ENCODE results near the gene ARHGEF26.

ARHGEF26 gene

DNA sequence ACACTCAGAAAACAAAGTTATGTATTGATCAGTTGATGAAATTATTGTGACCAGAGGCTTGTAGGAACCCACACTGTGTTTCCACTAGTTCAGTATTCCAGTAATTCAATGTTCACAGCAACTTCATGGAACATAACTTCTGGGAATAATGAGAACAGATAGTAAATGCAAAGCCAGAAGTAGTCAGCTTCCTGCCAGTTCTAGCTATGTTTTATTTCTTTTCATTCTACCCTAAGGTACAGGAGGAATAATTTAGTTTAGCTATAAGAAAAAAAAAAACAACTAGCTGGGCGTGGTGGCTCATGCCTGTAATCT is 48.6 kb downstream of the ARHGEF26 start:
- no peak for DNase-seq
- in situ Hi-C loops (cut with HindIII; ENCODE audit: low pct_ligation_motif_present, low sequenced_read_pairs): no loop called here
- TF ChIP-seq, protein P1, sequence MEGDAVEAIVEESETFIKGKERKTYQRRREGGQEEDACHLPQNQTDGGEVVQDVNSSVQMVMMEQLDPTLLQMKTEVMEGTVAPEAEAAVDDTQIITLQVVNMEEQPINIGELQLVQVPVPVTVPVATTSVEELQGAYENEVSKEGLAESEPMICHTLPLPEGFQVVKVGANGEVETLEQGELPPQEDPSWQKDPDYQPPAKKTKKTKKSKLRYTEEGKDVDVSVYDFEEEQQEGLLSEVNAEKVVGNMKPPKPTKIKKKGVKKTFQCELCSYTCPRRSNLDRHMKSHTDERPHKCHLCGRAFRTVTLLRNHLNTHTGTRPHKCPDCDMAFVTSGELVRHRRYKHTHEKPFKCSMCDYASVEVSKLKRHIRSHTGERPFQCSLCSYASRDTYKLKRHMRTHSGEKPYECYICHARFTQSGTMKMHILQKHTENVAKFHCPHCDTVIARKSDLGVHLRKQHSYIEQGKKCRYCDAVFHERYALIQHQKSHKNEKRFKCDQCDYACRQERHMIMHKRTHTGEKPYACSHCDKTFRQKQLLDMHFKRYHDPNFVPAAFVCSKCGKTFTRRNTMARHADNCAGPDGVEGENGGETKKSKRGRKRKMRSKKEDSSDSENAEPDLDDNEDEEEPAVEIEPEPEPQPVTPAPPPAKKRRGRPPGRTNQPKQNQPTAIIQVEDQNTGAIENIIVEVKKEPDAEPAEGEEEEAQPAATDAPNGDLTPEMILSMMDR (IDR thresholded peaks at IDR 0.05; ENCODE audit: low read depth, low read length, missing control alignments): no peak
- H3K27me3 ChIP-seq (replicated peaks): no peaks in the 10 kb centered on the region
- no peak overlapping the region for H3K27ac ChIP-seq
- H3K36me3 ChIP-seq (replicated peaks): no peaks in the 10 kb centered on the region
- H3K4me3 ChIP-seq (ENCODE audit: low read depth, low read length): no peak overlapping the region

DNA sequence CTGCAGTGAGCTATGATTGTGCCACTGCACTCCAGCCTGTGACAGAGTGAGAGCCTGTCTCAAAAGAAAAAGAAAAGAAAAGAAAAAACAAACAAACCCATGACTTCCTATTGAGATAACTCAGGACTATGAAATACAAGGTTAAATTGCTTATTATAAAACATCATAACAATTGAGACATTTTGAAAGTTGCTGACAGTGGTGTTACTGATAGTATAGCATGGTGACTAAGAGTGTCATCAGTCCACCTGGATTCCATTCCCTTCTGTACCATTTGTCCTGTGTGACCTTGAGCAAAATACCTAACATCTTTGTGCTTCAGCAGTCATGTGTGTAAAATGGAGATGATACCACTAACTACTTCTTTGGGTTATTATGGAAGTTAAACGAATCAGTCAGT is 49.1 kb downstream of the ARHGEF26 start:
- no peak overlapping the region for H3K4me3 ChIP-seq (ENCODE audit: low read depth, low read length)
- in situ Hi-C loops (cut with HindIII; ENCODE audit: low pct_ligation_motif_present, low sequenced_read_pairs): no loop called here
- H3K36me3 ChIP-seq (replicated peaks): no peaks in the 10 kb centered on the region
- DNase-seq: no peak
- H3K27ac ChIP-seq: no peak overlapping the region
- TF ChIP-seq, protein P1 (IDR thresholded peaks at IDR 0.05; ENCODE audit: low read depth, low read length, missing control alignments): no peak
- no peaks in the 10 kb centered on the region for H3K27me3 ChIP-seq (replicated peaks)

DNA sequence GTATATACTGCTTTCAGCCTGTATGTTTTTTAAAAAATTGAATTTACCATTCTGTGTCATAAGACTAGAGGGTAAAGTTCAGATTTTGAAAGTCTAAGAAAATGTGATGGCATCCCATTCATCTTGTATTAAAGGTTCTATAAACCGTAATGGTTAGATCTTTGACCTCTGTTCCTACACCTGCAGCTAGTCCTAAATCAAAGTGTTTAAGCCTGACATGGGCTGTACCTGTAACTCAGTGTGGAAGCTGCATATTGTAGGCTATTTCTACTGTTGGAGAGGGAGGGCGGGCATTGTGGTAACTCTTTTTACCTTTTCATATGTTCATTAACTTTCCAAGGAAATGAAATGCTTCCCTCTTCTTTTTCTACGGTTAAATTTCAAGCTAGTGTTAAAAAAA is 53.9 kb downstream of the ARHGEF26 start:
- Histone ChIP-seq H3K4me3 (ENCODE audit: low read depth, low read length) (no peak overlapping the region), H3K36me3 (replicated peaks) (no peaks in the 10 kb centered on the region), H3K27ac (no peak overlapping the region), H3K27me3 (replicated peaks) (no peaks in the 10 kb centered on the region)
- in situ Hi-C loops (cut with HindIII; ENCODE audit: low pct_ligation_motif_present, low sequenced_read_pairs): no loop called here
- TF ChIP-seq, protein P1 (IDR thresholded peaks at IDR 0.05; ENCODE audit: low read depth, low read length, missing control alignments): no peak
- no peak for DNase-seq

DNA sequence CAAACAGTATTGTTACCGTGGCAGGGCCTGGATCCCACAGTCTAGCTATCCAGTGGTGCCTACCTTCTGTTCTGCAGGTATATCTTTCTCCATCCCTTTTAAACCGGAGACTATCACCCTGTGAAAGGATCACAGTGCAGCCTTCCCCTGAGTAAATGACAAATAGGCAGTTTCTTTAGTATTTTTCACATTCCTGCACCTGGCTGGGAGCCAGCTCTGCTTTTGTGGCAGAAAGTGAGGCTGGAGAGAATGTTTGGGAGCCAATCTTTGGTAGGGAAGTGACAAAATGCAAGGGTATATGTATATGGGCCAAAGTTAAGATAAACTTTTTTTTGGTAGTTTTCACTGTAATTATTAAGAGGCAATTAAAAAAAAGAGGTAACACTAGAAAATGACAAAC is 54.8 kb downstream of the ARHGEF26 start:
- Histone ChIP-seq H3K27ac (no peak overlapping the region), H3K27me3 (replicated peaks) (no peaks in the 10 kb centered on the region), H3K36me3 (replicated peaks) (no peaks in the 10 kb centered on the region), H3K4me3 (ENCODE audit: low read depth, low read length) (no peak overlapping the region)
- in situ Hi-C loops (cut with HindIII; ENCODE audit: low pct_ligation_motif_present, low sequenced_read_pairs): no loop called here
- TF ChIP-seq, protein P1 (IDR thresholded peaks at IDR 0.05; ENCODE audit: low read depth, low read length, missing control alignments): no peak
- DNase-seq: no peak

DNA sequence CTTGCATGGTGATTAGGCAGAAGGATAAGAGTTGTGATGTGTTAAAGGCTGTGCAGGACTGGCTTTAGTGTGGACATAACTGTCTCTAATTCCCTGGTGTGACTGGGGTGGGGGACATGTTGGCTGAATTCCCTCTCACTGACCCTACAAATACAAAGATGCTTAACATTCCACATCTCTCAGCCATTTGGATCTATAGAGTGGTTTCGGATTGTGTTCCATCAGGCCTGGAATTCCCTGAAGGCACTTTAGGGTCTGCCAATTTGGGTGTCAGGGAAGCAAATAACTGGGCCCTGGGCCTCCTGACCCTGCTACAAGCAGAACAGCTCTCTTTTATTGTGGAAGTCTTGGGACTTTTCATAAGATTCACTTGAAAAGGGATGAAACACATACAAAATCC is 56.2 kb downstream of the ARHGEF26 start:
- in situ Hi-C loops (cut with HindIII; ENCODE audit: low pct_ligation_motif_present, low sequenced_read_pairs): no loop called here
- Histone ChIP-seq H3K27me3 (replicated peaks) (no peaks in the 10 kb centered on the region), H3K4me3 (ENCODE audit: low read depth, low read length) (no peak overlapping the region), H3K27ac (no peak overlapping the region), H3K36me3 (replicated peaks) (no peaks in the 10 kb centered on the region)
- TF ChIP-seq, protein P1 (IDR thresholded peaks at IDR 0.05; ENCODE audit: low read depth, low read length, missing control alignments): no peak
- DNase-seq: no peak

DNA sequence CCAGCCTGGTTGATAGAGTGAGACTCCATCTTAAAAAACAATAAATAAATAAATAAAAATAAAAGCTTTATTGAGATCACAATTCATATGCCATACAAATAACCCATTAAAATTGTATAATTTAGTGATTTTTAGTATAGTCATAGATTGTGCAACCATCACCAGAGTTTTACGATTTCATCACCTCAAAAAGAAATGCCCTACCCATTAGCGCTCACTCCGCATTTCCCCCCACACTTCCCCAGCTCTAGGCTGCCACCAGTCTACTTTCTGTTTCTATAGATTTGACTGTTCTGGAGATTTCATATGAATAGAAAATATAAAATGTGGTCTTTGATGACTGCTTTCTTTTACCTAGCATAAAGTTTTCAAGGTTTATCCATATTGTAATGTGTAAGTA is 57.0 kb downstream of the ARHGEF26 start:
- Histone ChIP-seq H3K36me3 (replicated peaks) (no peaks in the 10 kb centered on the region), H3K4me3 (ENCODE audit: low read depth, low read length) (no peak overlapping the region), H3K27me3 (replicated peaks) (no peaks in the 10 kb centered on the region), H3K27ac (no peak overlapping the region)
- TF ChIP-seq, protein P1 (IDR thresholded peaks at IDR 0.05; ENCODE audit: low read depth, low read length, missing control alignments): no peak
- in situ Hi-C loops (cut with HindIII; ENCODE audit: low pct_ligation_motif_present, low sequenced_read_pairs): no loop called here
- DNase-seq: no peak

Measured in brain microvascular endothelial cell (primary cell).